GM21717 (cell line): ENCODE results near the gene PLP2.
"Not testable (repeated sequence)": the region's sequence is repeated elsewhere in the genome, so short reads cannot be mapped to it uniquely, and the experiment has no call there.

Experiments
- ATAC-seq: cut with Tn5 transposase; IDR thresholded peaks from one replicate; pipeline ENCODE4 v1.9.1; 2021; ENCODE audit warnings: mild to moderate bottlenecking, moderate library complexity; ENCODE audit not compliant: unreplicated experiment

PLP2 gene, protein sequence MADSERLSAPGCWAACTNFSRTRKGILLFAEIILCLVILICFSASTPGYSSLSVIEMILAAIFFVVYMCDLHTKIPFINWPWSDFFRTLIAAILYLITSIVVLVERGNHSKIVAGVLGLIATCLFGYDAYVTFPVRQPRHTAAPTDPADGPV

GRCh38 chrX:49171752-49172279 is at the start of gene PLP2:
TSS of gene PLP2 (plus strand) at chrX:49171898. CDS start at chrX:49172001, 103 bp downstream.
- no peak for ATAC-seq

DNA sequence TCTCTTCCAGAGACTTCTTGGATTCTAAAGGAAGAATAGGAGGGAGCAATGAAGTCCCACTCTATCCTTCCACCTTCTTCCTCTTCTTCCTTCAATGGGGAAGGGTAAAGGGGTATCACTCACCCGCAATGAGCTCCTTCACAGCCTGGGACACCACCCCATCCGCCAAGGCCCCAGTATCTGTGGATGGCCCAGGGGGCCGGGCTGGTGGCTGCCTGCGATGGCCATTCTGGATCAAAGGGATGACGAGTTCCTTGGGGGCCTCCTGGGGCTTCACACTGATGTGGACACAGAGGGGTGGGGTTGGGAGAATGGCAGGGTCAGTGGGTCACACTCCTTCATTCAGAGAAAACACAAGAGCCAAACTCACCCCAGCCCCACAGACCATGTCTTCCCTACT is 49.2 kb upstream of the PLP2 start:
- ATAC-seq, result no peak

GRCh38 chrX:49127742-49128258 is 43.9 kb upstream of the PLP2 start:
- ATAC-seq, result not testable (repeated sequence)

DNA sequence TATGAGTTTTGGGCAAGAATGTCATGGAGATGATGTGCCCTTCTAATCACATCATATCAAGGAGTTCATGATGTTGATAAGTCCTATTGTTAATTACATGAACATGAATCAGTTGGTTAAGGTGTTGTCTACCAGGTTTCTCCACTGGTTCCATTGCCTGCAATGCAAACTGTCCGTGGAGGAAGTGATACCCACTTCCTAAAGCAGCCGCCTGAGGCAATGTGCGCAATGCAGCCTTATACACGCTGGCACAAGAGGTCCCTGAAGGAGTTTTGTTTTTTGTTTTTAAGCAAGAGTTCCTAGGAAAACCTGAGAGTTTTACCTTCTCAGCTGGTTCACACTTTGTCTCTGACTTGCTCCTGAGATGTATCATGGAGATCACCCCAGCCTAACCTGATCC is 42.3 kb upstream of the PLP2 start:
- no peak for ATAC-seq

DNA sequence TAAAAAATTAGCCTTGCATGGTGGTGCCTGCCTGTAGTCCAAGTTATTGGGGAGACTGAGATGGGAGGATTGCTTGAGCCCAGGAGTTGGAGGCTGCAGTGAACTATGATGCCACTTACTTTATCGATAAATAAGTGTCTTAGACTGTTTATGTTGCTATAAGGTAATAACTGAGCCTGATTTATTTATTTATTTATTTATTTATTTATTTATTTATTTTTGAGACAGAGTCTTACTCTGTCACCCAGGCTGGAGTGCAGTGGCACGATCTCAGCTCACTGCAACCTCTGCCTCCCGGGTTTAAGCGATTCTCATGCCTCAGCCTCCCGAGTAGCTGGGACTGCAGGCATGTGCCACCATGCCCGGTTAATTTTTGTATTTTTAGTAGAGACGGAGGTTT is 39.4 kb upstream of the PLP2 start:
- not testable (repeated sequence) for ATAC-seq

GRCh38 chrX:49133759-49134158 is 37.9 kb upstream of the PLP2 start:
- no peak for ATAC-seq

DNA sequence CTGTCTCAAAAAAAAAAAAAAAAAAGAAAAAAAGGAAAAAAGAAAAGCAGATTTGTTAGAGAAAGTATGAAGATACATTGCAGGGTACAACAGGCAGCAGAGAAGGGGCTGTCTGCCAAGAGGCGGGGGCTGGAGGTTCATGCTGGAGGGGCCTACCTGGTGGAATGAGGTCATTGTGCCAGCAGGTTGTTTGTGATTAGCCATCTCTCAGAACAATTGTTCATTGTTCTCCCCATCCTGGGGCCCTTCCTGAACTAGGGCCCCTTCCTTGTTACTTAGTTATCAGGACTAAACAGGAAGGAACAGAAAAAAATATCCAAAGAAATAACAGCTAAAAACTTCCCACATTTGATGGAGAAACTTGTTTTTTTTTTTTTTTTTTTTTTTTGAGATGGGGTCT is 34.2 kb upstream of the PLP2 start:
- ATAC-seq, result no peak

- ATAC-seq, result no peak
Observed at GRCh38 chrX:49139713-49140112, 32.0 kb upstream of the PLP2 start.

DNA sequence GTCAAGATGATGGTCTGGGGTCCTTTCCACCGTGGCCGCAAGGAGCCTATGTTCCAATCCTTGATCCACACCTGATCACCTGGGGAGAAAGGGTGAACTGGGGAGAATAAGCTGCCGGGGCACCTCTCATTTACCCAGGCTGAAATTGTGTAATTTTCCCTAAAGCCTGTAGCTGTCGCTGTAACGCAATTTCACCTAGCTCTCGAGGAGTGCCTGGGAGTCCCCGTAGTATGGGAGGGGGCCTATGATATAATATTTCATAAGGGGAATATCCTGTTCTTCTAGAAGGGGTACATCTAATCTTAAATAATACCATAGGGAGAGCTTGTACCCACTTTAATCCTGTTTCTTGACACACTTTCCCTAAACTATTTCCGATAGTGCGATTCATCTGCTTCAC is 29.4 kb upstream of the PLP2 start:
- not testable (repeated sequence) for ATAC-seq

DNA sequence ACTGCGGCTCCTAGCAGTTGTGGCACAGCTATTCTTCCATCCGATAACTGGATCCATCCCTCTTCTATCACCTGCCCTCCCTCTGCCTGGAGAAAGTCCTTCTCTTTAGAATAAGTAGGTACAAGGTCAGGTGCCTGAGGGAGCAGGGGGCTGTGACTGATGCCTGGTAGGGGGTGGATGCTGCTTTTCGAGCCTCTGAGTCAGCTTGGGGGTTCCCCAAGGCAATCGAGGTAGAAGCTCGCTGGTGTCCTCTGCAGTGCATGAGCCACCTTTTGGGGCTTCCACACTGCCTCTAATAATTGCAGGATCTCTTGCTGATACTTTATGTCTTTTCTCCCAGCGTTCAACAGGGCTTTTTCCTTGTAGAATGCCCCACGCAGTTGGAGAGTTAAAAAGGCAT is 28.5 kb upstream of the PLP2 start:
- ATAC-seq, result not testable (repeated sequence)

GRCh38 chrX:49147282-49147681 is 24.4 kb upstream of the PLP2 start:
- ATAC-seq, result no peak

DNA sequence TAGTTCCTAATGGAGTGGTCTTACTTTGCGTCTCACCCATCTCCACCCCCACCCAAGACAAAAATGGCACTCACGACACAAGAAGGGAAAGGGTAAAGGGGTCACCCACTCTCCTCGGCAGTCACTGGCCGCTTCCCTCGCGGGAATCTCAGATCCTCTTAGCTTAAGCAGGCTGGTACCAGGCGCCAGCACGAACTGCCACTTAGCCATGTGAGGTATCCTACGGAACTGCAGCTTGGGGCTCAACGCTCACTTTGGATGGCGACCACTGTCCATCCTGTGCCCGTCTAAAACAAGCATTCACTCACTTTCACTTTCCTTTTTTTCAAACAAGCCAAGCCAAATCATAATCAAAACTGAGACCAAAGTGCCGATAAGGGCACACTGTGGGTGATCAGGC is 23.8 kb upstream of the PLP2 start:
- no peak for ATAC-seq

- ATAC-seq, result not testable (repeated sequence)
Observed at GRCh38 chrX:49148390-49149100, 23.2 kb upstream of the PLP2 start.

DNA sequence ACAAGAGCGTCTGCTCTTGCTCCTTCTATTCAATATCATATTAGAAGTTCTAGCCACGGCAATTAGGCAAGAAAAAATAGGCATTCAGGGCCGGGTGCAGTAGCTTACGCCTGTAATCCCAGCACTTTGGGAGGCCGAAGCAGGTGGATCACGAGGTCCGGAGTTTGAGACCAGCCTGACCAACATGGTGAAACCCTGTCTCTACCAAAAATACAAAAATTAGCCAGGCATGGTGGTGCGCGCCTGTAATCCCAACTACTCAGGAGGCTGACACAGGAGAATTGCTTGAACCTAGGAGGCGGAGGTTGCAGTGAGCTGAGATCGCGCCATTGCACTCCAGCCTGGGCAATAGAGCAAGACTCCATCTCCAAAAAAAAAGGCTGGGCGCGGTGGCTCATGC is 22.4 kb upstream of the PLP2 start:
- not testable (repeated sequence) for ATAC-seq

DNA sequence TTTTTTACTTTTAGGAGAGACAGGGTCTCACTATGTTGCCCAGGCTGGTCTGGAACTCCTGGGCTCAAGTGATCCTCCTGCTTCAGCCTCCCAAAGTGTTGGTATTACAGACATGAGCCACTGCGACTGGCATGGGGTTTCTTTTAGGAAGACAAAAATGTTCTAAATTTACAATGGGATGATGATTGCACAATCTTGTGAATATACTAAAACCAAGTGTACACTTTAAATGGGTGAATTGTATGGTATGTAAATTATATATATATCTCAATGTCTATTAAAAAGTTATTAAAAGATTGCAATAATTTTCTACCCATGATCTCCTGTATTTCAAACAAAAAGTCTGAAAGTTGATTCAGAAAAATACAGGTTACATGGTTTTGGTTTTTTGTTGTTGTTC is 18.2 kb upstream of the PLP2 start:
- no peak for ATAC-seq

DNA sequence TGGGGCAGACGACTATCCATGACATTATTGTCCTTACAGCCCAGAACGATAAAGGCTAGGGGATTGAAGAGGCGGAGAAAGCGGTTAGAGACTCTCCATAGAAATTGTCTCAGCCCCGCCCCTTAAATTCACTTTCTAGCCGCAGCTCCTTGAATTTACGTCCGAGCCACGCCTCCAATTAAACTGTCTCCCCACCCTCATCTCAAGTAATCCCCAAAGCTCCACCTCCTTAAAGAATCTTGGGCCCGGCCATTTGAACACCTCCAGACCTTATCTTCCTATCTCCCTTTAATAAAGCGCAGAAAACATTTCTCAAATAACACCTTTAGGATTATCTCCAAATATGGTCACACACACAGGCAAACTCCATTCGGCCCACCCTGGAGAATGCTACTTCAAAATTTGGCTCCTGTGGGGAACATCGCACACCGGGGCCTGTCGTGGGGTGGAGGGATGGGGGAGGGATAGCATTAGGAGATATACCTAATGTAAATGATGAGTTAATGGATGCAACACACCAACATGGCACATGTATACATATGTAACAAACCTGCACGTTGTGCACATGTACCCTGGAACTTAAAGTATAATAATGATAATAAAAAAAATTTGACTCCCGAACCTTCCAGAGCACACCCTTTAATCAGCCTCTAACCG is 16.3 kb upstream of the PLP2 start:
- no peak for ATAC-seq

GRCh38 chrX:49155900-49156837 is 15.5 kb upstream of the PLP2 start:
- peak; percentile 83 for ATAC-seq

GRCh38 chrX:49157194-49157593 is 14.5 kb upstream of the PLP2 start:
- ATAC-seq, result no peak

- ATAC-seq, result no peak
Observed at GRCh38 chrX:49160908-49161307, 10.8 kb upstream of the PLP2 start.

GRCh38 chrX:49161632-49162031 is 10.1 kb upstream of the PLP2 start:
- no peak for ATAC-seq

GRCh38 chrX:49162620-49163019 is 9.1 kb upstream of the PLP2 start, which contains the start of gene MAGIX:
TSS of gene MAGIX (plus strand) at chrX:49162758. CDS start at chrX:49162890, 132 bp downstream.
- no peak for ATAC-seq
